Smooth muscle cell of the pulmonary artery (primary cell): ENCODE data around the gene FAM76A. TPM values are rescaled to one million over a fixed set of nuclear protein-coding genes. Genes with fewer than 3 reads are reported as not detected.

Experiments used
- total RNA-seq: library from RNA; depleted of rRNA; stranded (reverse); fragments of >200 nt; gene quantifications from 2 replicates; pipeline ENCODE4 v1.2.3, GENCODE V29; 2014

FAM76A gene
- 10.2 and 12.9 TPM in 2 replicates for total RNA-seq

GRCh38 chr1:27725374-27726172 is at the start of gene FAM76A:
Gene FAM76A (plus strand): TSS chr1:27725961. CDS start chr1:27726081, 120 bp downstream.

GRCh38 chr1:27772932-27773825 is 47.4 kb downstream of the FAM76A start, which contains the start of gene STX12:
Gene STX12 (plus strand): TSS chr1:27773219. CDS start chr1:27773308, 89 bp downstream.

Other genes starting within 250 kb of the FAM76A start
- 42.7 and 48.8 TPM in 2 replicates for gene WASF2, start 235.8 kb upstream of the FAM76A start, total RNA-seq
- gene AHDC1, start 121.8 kb upstream of the FAM76A start, total RNA-seq = 20.2 and 21.6 TPM in 2 replicates
- gene FGR, start 90.8 kb upstream of the FAM76A start, total RNA-seq = under 0.01 and 0.30 TPM in 2 replicates
- 31.8 and 37.1 TPM in 2 replicates for gene IFI6, start 53.8 kb upstream of the FAM76A start, total RNA-seq
- 51.7 and 80.0 TPM in 2 replicates for gene STX12, start 47.3 kb downstream of the FAM76A start, total RNA-seq
- gene PPP1R8, start 104.8 kb downstream of the FAM76A start, total RNA-seq = 43.7 and 47.8 TPM in 2 replicates
- gene THEMIS2, start 146.6 kb downstream of the FAM76A start, total RNA-seq = 6.5 and 8.9 TPM in 2 replicates
- gene RPA2, start 188.6 kb downstream of the FAM76A start, total RNA-seq = 26.3 and 35.3 TPM in 2 replicates
- gene SMPDL3B, start 209.0 kb downstream of the FAM76A start, total RNA-seq = 0.07 TPM in 1 of 2 replicates, not detected in the other
- 5.5 and 6.3 TPM in 2 replicates for gene XKR8, start 234.0 kb downstream of the FAM76A start, total RNA-seq